22Rv1 (cell line): ENCODE data around the gene PIP4K2C.

Source experiments
- H3K27ac ChIP-seq: fragments of 450-650 bp; 2 replicates; pipeline ENCODE4 v1.5.1; 2017
- ZFX ChIP-seq: fragments of 450-650 bp; IDR thresholded peaks from 2 replicates; pipeline ENCODE4 v1.6.1; 2017; ENCODE audit warnings: antibody characterized with exemption, borderline replicate concordance
- TF ChIP-seq, protein P1 (sequence below): fragments of 450-650 bp; IDR thresholded peaks from 2 replicates; pipeline ENCODE4 v1.5.1; 2017; ENCODE audit warnings: mild to moderate bottlenecking

PIP4K2C gene

DNA sequence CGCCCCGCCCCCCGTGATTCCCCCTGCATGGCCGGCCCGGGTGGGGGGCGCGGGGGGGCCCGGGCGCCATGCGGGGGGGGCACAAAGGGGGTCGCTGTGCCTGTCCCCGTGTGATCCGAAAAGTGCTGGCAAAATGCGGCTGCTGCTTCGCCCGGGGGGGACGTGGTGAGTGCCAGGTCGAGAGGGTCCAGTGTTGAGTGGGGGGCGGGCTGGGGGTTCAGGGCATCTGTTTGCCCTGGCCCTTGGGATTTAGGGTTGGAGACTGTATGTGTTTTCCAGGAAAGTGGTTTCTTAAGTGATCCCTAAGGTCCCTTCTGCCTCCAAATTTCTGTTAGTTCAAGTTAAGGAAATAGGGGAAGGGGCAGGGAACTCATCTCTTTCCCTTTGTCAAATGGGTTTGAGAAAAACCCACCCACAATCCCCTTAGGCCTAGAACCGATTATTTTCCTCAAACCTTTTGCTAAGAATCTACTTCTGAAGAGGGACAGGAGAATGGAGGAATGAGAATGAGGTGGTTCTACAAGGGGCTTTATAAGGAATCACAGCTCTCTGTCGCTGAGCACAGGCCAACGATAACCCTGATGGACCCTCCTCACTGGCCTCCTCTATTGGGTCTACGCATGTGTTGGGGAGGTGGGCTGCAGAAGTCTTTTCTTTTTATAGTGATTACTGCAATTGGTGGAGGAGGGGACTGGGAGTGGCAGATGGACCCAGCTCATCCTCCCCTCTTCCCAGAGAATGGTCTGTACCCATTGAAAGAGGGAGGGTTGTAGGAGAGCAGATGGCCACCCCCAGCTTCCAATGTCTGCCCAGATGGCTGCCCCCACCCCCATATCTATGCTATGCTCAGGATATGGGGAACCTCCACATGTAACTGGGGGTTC lies 21.1 kb downstream of the PIP4K2C start:
- H3K27ac ChIP-seq, result no peak overlapping the region
- TF ChIP-seq, protein P1, sequence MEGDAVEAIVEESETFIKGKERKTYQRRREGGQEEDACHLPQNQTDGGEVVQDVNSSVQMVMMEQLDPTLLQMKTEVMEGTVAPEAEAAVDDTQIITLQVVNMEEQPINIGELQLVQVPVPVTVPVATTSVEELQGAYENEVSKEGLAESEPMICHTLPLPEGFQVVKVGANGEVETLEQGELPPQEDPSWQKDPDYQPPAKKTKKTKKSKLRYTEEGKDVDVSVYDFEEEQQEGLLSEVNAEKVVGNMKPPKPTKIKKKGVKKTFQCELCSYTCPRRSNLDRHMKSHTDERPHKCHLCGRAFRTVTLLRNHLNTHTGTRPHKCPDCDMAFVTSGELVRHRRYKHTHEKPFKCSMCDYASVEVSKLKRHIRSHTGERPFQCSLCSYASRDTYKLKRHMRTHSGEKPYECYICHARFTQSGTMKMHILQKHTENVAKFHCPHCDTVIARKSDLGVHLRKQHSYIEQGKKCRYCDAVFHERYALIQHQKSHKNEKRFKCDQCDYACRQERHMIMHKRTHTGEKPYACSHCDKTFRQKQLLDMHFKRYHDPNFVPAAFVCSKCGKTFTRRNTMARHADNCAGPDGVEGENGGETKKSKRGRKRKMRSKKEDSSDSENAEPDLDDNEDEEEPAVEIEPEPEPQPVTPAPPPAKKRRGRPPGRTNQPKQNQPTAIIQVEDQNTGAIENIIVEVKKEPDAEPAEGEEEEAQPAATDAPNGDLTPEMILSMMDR, result no peak
- TF ChIP-seq ZFX, result no peak

DNA sequence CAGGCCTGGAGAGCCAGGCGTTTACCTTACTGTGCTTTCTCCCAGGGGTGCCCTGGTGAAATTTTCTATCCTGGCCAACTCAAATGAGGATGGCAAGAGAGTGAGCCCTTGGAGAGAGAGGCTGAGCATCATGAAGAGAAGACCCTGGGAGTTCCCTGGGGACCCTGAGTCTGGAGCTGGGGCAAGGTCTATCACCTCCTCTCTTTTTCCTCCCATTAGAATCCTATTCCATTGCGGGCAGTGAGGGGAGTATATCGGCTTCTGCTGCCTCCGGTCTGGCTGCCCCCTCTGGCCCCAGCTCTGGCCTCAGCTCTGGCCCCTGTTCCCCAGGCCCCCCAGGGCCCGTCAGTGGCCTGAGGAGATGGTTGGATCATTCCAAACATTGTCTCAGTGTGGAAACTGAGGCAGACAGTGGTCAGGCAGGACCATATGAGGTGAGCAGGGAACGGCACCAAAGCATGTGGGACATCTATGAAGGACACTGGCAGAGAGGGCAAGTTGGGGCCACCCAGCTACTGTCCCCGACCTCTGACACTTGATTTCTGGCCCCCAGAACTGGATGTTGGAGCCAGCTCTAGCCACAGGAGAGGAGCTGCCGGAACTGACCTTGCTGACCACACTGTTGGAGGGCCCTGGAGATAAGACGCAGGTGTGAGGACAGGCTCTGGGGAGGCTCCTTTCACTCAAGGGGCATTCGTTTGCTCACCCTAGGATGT lies 21.9 kb downstream of the PIP4K2C start:
- no peak overlapping the region for H3K27ac ChIP-seq
- TF ChIP-seq, protein P1, result no peak
- TF ChIP-seq ZFX, result no peak

DNA sequence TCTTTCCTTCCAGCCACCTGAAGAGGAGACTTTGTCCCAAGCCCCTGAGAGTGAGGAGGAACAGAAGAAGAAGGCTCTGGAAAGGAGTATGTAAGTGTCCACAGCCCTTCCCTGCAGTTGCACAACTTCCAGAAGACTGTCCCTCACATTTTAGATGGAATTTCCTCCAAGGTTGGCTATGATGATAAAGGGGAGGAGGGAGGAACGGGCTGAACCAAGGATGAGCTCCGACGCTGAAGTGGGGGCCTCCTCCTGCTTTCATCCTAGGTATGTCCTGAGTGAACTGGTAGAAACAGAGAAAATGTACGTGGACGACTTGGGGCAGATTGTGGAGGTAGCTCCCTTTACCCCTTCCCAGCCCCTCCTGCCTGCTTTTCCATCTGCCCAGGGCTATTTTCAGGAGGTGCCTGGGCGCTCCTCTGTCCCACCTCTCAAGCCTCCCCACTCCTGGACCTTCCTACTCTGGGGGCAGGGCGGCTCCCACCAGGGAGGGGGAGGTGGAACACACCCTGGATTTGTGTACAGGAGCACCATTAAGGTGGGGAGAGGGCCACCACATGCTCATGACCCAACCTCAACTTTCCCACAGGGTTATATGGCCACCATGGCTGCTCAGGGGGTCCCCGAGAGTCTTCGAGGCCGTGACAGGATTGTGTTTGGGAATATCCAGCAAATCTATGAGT lies 22.6 kb downstream of the PIP4K2C start:
- TF ChIP-seq, protein P1, result no peak
- no peak overlapping the region for H3K27ac ChIP-seq

DNA sequence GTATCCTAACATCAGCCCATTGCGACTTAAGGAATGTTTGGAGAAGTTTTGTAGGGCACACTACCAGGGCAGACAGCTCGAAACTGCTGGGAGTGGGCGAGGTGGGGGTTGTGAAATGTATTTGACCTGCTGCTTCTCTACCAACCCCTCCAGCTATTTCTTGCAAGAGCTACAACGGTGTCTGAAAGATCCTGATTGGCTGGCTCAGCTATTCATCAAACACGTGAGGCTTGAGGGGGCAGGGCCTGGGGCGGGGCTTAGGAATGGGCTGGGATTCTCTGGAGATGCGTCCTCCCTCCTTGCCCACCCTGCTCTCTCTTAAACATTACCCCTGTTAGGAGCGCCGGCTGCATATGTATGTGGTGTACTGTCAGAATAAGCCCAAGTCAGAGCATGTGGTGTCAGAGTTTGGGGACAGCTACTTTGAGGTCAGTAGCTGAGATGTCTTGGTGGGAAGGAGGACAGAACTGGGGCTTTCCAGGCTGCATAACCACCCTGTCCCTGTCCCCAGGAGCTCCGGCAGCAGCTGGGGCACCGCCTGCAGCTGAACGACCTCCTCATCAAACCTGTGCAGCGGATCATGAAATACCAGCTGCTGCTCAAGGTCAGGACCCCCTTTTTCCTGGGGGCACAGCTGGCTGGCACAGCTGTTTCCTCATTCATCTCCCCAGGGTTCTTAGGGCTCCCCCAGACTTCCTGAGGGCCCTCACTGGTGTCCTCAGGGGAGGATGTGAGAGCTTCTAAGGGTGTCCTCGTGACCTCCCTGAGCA lies 23.4 kb downstream of the PIP4K2C start:
- H3K27ac ChIP-seq, result no peak overlapping the region
- no peak for TF ChIP-seq ZFX
- TF ChIP-seq, protein P1, result no peak

DNA sequence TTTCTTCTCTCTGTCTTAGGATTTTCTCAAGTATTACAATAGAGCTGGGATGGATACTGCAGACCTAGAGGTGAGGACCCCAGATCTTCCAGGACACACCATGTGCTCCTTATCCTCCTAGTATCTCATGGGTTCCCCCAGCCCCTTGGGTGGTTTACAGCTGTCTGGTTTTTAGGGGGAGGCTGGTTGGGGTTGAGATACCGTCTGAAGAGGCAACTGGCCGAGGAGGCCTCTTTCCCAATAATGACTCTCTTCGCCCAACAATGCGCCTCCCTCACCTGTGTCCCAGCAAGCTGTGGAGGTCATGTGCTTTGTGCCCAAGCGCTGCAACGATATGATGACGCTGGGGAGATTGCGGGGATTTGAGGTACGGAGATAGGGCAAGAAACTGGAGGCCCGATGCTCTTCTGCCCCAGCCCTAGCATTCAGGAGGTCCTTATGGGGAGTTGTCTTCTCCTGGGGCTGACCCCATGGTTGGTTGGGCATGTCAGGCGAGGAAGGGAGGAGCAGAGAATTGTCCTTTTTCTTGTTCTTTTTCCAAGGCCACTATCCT lies 24.0 kb downstream of the PIP4K2C start:
- no peak overlapping the region for H3K27ac ChIP-seq
- TF ChIP-seq ZFX, result no peak
- TF ChIP-seq, protein P1, result no peak

DNA sequence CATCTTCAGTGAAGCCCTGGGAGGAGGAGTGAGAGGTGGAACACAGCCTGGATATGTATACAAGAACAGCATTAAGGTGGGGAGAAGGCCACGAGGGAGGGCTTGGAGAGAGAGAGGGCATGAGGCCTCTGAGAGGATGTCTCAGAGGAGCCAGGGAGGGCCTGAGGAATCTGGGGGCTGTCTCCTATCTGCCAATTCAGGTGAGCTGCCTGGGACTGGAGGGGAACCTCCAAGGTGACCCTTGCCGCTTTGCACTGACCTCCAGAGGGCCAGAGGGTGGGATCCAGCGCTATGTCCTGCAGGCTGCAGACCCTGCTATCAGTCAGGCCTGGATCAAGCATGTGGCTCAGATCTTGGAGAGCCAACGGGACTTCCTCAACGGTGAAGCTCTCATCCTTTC lies 24.6 kb downstream of the PIP4K2C start:
- no peak overlapping the region for H3K27ac ChIP-seq
- TF ChIP-seq, protein P1, result no peak
- no peak for TF ChIP-seq ZFX
